GM23338 (cell line): Measurements from ENCODE around the gene GRAMD2B. TPM values are rescaled to one million over a fixed set of nuclear protein-coding genes. Genes with fewer than 3 reads are reported as not detected.

ENCODE experiments used
- ATAC-seq: fragments of 200-7000 bp; cut with Tn5 transposase; 3 replicates; pipeline ENCODE4 v1.9.1; 2020
- DNase-seq: peaks from one replicate; pipeline ENCODE4 v3.0.0-alpha.2; 2015; ENCODE audit warnings: low spot score
- H2AFZ ChIP-seq: fragments of 200-600 bp; sonication (generic); 2 replicates; pipeline ENCODE4 v1.8.0; 2016; ENCODE audit warnings: antibody characterized with exemption, mild to moderate bottlenecking, moderate library complexity
- H3F3A ChIP-seq: fragments of 200-600 bp; sonication (generic); replicated peaks from 2 replicates; pipeline ENCODE4 v1.8.0; 2017; ENCODE audit warnings: antibody characterized with exemption, mixed run types, low read depth
- H3K27ac ChIP-seq: fragments of 200-600 bp; sonication (generic); 2 replicates; pipeline ENCODE4 v1.6.1; 2016; ENCODE audit warnings: low read depth
- H3K27me3 ChIP-seq: fragments of 200-600 bp; sonication (generic); 2 replicates; pipeline ENCODE4 v1.8.0; 2016; ENCODE audit warnings: mild to moderate bottlenecking, mixed run types, moderate library complexity; ENCODE audit not compliant: insufficient read depth
- H3K36me3 ChIP-seq: fragments of 200-600 bp; sonication (generic); 2 replicates; pipeline ENCODE4 v1.8.0; 2016; ENCODE audit warnings: mild to moderate bottlenecking; ENCODE audit not compliant: insufficient read depth
- H3K4me1 ChIP-seq: fragments of 200-600 bp; sonication (generic); 2 replicates; pipeline ENCODE4 v1.8.0; 2016; ENCODE audit warnings: mild to moderate bottlenecking, moderate library complexity; ENCODE audit not compliant: insufficient read depth
- H3K4me2 ChIP-seq: fragments of 200-600 bp; sonication (generic); 2 replicates; pipeline ENCODE4 v1.7.1; 2017; ENCODE audit warnings: mixed run types
- H3K4me3 ChIP-seq: fragments of 200-600 bp; sonication (generic); 2 replicates; pipeline ENCODE4 v1.6.1; 2016; ENCODE audit warnings: mixed run types
- H3K79me2 ChIP-seq: fragments of 200-600 bp; sonication (generic); replicated peaks from 2 replicates; pipeline ENCODE4 v1.8.0; 2017; ENCODE audit warnings: mild to moderate bottlenecking; ENCODE audit not compliant: insufficient read depth
- H3K9me2 ChIP-seq: fragments of 200-600 bp; sonication (generic); 2 replicates; pipeline ENCODE4 v1.8.0; 2017; ENCODE audit not compliant: insufficient read depth
- H4K20me1 ChIP-seq: fragments of 200-600 bp; sonication (generic); replicated peaks from 2 replicates; pipeline ENCODE4 v1.8.0; 2017; ENCODE audit warnings: mild to moderate bottlenecking; ENCODE audit not compliant: insufficient read depth
- H3K27ac Mint-ChIP-seq: 2 replicates; pipeline ENCODE4 v1.8.0; 2020; ENCODE audit warnings: inconsistent platforms, mild to moderate bottlenecking, moderate library complexity, mixed read lengths
- H3K27me3 Mint-ChIP-seq: 3 replicates; pipeline ENCODE4 v1.8.0; 2022; ENCODE audit warnings: low read depth, mild to moderate bottlenecking, moderate library complexity, mixed read lengths, inconsistent platforms; ENCODE audit not compliant: insufficient read depth, poor library complexity
- H3K36me3 Mint-ChIP-seq: 3 replicates; pipeline ENCODE4 v1.8.0; 2021; ENCODE audit warnings: low read depth, mild to moderate bottlenecking, inconsistent platforms, moderate library complexity, mixed read lengths
- H3K4me1 Mint-ChIP-seq: 3 replicates; pipeline ENCODE4 v1.8.0; 2020; ENCODE audit warnings: mild to moderate bottlenecking, inconsistent platforms, mixed read lengths
- H3K4me3 Mint-ChIP-seq: 3 replicates; pipeline ENCODE4 v1.8.0; 2021; ENCODE audit warnings: moderate library complexity, mild to moderate bottlenecking, inconsistent platforms, mixed read lengths
- H3K9me3 Mint-ChIP-seq: 3 replicates; pipeline ENCODE4 v1.8.0; 2020; ENCODE audit warnings: moderate library complexity, mild to moderate bottlenecking, inconsistent platforms, mixed read lengths
- CREB1 ChIP-seq: fragments of 250-450 bp; sonication (Bioruptor Pico); IDR thresholded peaks from 2 replicates; pipeline ENCODE4 v1.5.0; 2020; ENCODE audit warnings: low read depth, mild to moderate bottlenecking, moderate library complexity
- EZH2 ChIP-seq: fragments of 200-600 bp; sonication (generic); IDR thresholded peaks from one replicate; pipeline ENCODE4 v1.8.0; 2017; ENCODE audit warnings: antibody characterized with exemption, mild to moderate bottlenecking, low read depth; ENCODE audit not compliant: unreplicated experiment
- EZH2phosphoT487 ChIP-seq: fragments of 200-600 bp; sonication (generic); IDR thresholded peaks from one replicate; pipeline ENCODE4 v1.8.1; 2018; ENCODE audit warnings: antibody characterized with exemption; ENCODE audit not compliant: unreplicated experiment
- JUNB ChIP-seq: IDR thresholded peaks from one replicate; pipeline ENCODE4 v1.6.1; 2016; ENCODE audit warnings: antibody characterized with exemption; ENCODE audit not compliant: unreplicated experiment
- POLR2AphosphoS5 ChIP-seq: IDR thresholded peaks from 2 replicates; pipeline ENCODE4 v1.6.1; 2016; ENCODE audit warnings: antibody characterized with exemption, low read depth
- STAT1 ChIP-seq: IDR thresholded peaks from one replicate; pipeline ENCODE4 v1.6.1; 2016; ENCODE audit warnings: antibody characterized with exemption; ENCODE audit not compliant: unreplicated experiment
- ZNF331 ChIP-seq: fragments of 250-450 bp; sonication (Bioruptor Pico); IDR thresholded peaks from 2 replicates; pipeline ENCODE4 v1.5.0; 2020; ENCODE audit warnings: low read depth, mild to moderate bottlenecking, moderate library complexity
- polyA plus RNA-seq: library from polyadenylated mRNA; unstranded; fragments of >200 nt; fragmentation: Nextera tagmentation; extraction: Ambion mirVana; gene quantifications from 2 replicates; pipeline ENCODE4 v1.2.1, GENCODE V29; 2016
- total RNA-seq: library from RNA; depleted of rRNA; stranded (reverse); fragments of >200 nt; shearing (Covaris generic); gene quantifications from 2 replicates; pipeline ENCODE4 v1.2.3, GENCODE V29; 2014
- TF ChIP-seq, protein P1 (sequence below): IDR thresholded peaks from one replicate; pipeline ENCODE4 v1.6.1; 2018; ENCODE audit warnings: antibody characterized with exemption; ENCODE audit not compliant: unreplicated experiment
- TF ChIP-seq, protein P2 (sequence below), 2 experiments: fragments of 200-600 bp in 1 of 2; sonication (generic) in 1 of 2; conservative IDR thresholded peaks; 2 replicates each; pipeline versions ENCODE4 v1.5.1 to v1.6.1; 2016 to 2017; ENCODE audit warnings: antibody characterized with exemption in 2 of 2, low read depth in 2 of 2, mild to moderate bottlenecking in 2 of 2, moderate library complexity in 1 of 2

Gene GRAMD2B
- total and polyA plus RNA-seq, 2 experiments from 2014 or later: 9.7 to 16.9 TPM

DNA sequence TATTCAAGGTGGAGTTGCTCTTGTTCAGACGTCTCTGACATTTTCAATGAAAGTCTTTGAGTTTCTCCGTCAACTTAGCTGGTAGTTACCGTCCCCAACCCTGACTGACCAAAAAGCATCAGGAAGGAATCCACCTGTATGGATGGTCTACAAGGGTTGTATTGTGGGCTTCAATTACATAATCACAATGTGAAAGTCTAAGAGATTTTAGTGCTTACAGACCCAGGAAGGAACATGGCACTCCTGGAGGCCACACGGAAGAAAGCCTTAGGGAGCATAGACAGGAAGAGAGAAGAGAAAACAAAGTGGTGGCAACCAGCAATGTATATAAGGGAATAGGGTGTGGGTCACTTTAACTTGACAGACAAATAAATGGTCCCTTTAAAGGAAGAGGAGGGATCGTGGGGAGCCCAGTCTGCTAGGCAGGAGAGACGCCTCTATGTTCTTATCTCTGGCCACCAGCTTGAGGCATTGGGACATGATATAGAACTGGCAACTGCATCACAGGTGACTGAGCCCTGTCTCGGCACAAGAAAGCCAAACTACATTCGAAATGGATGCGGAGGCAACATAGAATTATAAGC is 91.4 kb downstream of the GRAMD2B start (continued):
- TF ChIP-seq, protein P1, sequence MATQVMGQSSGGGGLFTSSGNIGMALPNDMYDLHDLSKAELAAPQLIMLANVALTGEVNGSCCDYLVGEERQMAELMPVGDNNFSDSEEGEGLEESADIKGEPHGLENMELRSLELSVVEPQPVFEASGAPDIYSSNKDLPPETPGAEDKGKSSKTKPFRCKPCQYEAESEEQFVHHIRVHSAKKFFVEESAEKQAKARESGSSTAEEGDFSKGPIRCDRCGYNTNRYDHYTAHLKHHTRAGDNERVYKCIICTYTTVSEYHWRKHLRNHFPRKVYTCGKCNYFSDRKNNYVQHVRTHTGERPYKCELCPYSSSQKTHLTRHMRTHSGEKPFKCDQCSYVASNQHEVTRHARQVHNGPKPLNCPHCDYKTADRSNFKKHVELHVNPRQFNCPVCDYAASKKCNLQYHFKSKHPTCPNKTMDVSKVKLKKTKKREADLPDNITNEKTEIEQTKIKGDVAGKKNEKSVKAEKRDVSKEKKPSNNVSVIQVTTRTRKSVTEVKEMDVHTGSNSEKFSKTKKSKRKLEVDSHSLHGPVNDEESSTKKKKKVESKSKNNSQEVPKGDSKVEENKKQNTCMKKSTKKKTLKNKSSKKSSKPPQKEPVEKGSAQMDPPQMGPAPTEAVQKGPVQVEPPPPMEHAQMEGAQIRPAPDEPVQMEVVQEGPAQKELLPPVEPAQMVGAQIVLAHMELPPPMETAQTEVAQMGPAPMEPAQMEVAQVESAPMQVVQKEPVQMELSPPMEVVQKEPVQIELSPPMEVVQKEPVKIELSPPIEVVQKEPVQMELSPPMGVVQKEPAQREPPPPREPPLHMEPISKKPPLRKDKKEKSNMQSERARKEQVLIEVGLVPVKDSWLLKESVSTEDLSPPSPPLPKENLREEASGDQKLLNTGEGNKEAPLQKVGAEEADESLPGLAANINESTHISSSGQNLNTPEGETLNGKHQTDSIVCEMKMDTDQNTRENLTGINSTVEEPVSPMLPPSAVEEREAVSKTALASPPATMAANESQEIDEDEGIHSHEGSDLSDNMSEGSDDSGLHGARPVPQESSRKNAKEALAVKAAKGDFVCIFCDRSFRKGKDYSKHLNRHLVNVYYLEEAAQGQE: no peak
- TF ChIP-seq STAT1 (no peak), EZH2 (no peak)

DNA sequence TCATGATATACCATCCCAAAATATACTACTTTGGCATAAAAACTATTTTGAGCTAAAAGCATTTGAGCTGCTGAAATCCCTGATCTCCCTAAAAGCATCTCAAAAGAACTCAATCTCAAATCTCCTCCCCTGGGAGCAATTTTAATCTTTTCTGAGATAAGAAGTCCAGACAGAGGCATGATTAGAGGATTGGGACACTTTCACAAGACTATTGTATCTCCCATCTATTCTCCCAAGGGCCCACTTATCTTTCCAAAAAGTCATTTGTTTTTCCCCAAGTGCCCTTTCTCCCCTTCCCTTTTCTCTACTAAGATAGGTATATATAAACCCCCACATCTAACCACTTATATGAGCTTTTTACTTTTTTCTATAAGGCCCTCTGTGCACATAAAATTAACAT is 92.1 kb downstream of the GRAMD2B start:
- H4K20me1 ChIP-seq: no peaks in the 10 kb centered on the region
- no peak overlapping the region; the same call in 1 of the 2 replicates for H2AFZ ChIP-seq
- no peak overlapping the region for H3K4me2 ChIP-seq
- Mint-ChIP-seq H3K27ac (no peak overlapping the region; the same call in 1 of the 2 replicates), H3K4me3 (no peak overlapping the region), H3K27me3 (peaks cover 2% of the 10 kb centered on the region), H3K4me1 (peaks cover 10% of the 10 kb centered on the region), H3K36me3 (no peaks in the 10 kb centered on the region), H3K9me3 (peaks cover 4% of the 10 kb centered on the region; the same call in 1 of the 3 replicates)
- peaks cover 17% of the 10 kb centered on the region for H3K9me2 ChIP-seq
- no peaks in the 10 kb centered on the region for H3K79me2 ChIP-seq
- no peaks in the 10 kb centered on the region for H3F3A ChIP-seq
- no peaks in the 10 kb centered on the region for H3K27me3 ChIP-seq
- no peaks in the 10 kb centered on the region for H3K36me3 ChIP-seq
- ATAC-seq (no peak), DNase-seq (no peak)
- H3K4me1 ChIP-seq: peaks cover 5% of the 10 kb centered on the region
- H3K4me3 ChIP-seq: no peak overlapping the region
- H3K27ac ChIP-seq: no peak overlapping the region
- TF ChIP-seq CREB1 (CRISPR knock-in tag) (no peak), ZNF331 (no peak), STAT1 (no peak), EZH2 (no peak), EZH2phosphoT487 (no peak), JUNB (no peak), POLR2AphosphoS5 (no peak)
- TF ChIP-seq, protein P2, sequence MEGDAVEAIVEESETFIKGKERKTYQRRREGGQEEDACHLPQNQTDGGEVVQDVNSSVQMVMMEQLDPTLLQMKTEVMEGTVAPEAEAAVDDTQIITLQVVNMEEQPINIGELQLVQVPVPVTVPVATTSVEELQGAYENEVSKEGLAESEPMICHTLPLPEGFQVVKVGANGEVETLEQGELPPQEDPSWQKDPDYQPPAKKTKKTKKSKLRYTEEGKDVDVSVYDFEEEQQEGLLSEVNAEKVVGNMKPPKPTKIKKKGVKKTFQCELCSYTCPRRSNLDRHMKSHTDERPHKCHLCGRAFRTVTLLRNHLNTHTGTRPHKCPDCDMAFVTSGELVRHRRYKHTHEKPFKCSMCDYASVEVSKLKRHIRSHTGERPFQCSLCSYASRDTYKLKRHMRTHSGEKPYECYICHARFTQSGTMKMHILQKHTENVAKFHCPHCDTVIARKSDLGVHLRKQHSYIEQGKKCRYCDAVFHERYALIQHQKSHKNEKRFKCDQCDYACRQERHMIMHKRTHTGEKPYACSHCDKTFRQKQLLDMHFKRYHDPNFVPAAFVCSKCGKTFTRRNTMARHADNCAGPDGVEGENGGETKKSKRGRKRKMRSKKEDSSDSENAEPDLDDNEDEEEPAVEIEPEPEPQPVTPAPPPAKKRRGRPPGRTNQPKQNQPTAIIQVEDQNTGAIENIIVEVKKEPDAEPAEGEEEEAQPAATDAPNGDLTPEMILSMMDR (conservative IDR thresholded peaks at IDR 0.05; ENCODE audit: low read depth in 2 of 2): no peak
- TF ChIP-seq, protein P1: no peak
